ENCODE measurements around the gene RAD51B.

RAD51B gene

GRCh38 chr14:68504861-68505260 is 685.3 kb downstream of the RAD51B start:
- DNase-seq (ENCODE audit: low read depth in 1 of 2, low spot score in 1 of 2), result no peak
- no peaks in the 10 kb centered on the region for H3K27me3 ChIP-seq (ENCODE audit: insufficient read depth, poor library complexity, severe bottlenecking)
- H3K27ac ChIP-seq (replicated peaks), result no peak overlapping the region
- TF ChIP-seq GABPA (IDR thresholded peaks at IDR 0.05; ENCODE audit: low read depth) (no peak), POLR2AphosphoS5 (IDR thresholded peaks at IDR 0.05; ENCODE audit: low read depth) (no peak), REST (IDR thresholded peaks at IDR 0.05; ENCODE audit: insufficient replicate concordance, low read depth) (no peak), CTCF (IDR thresholded peaks at IDR 0.05; ENCODE audit: insufficient read depth, low read length) (no peak), SPI1 (IDR thresholded peaks at IDR 0.05; ENCODE audit: borderline replicate concordance, low read depth) (no peak)
- H3K4me3 ChIP-seq (replicated peaks; ENCODE audit: insufficient read depth, low read length), result no peak overlapping the region

- DNase-seq (ENCODE audit: low read depth in 1 of 2, low spot score in 1 of 2), result no peak
- Histone ChIP-seq H3K4me3 (replicated peaks; ENCODE audit: insufficient read depth, low read length) (no peak overlapping the region), H3K27me3 (ENCODE audit: insufficient read depth, poor library complexity, severe bottlenecking) (no peaks in the 10 kb centered on the region), H3K27ac (replicated peaks) (no peak overlapping the region)
- TF ChIP-seq CTCF (IDR thresholded peaks at IDR 0.05; ENCODE audit: insufficient read depth, low read length) (no peak), GABPA (IDR thresholded peaks at IDR 0.05; ENCODE audit: low read depth) (no peak), SPI1 (IDR thresholded peaks at IDR 0.05; ENCODE audit: borderline replicate concordance, low read depth) (no peak), REST (IDR thresholded peaks at IDR 0.05; ENCODE audit: insufficient replicate concordance, low read depth) (no peak), POLR2AphosphoS5 (IDR thresholded peaks at IDR 0.05; ENCODE audit: low read depth) (no peak)
Measured at GRCh38 chr14:68506021-68506644, 686.6 kb downstream of the RAD51B start.

- TF ChIP-seq SPI1 (IDR thresholded peaks at IDR 0.05; ENCODE audit: borderline replicate concordance, low read depth) (no peak), POLR2AphosphoS5 (IDR thresholded peaks at IDR 0.05; ENCODE audit: low read depth) (no peak), REST (IDR thresholded peaks at IDR 0.05; ENCODE audit: insufficient replicate concordance, low read depth) (no peak), CTCF (IDR thresholded peaks at IDR 0.05; ENCODE audit: insufficient read depth, low read length) (no peak), GABPA (IDR thresholded peaks at IDR 0.05; ENCODE audit: low read depth) (no peak)
- Histone ChIP-seq H3K27me3 (ENCODE audit: insufficient read depth, poor library complexity, severe bottlenecking) (no peaks in the 10 kb centered on the region), H3K27ac (replicated peaks) (no peak overlapping the region), H3K4me3 (replicated peaks; ENCODE audit: insufficient read depth, low read length) (no peak overlapping the region)
- no peak for DNase-seq (ENCODE audit: low read depth in 1 of 2, low spot score in 1 of 2)
Measured at GRCh38 chr14:68506645-68507419, 687.3 kb downstream of the RAD51B start.

All from HL-60 (cell line).